OCI-LY1 (cell line): Measurements from ENCODE around the gene SMYD1.

ENCODE experiments used
- H2AFZ ChIP-seq: fragments of 200-600 bp; sonication (generic), shearing (Covaris generic); 2 replicates; pipeline ENCODE4 v1.6.0; 2014; ENCODE audit warnings: antibody characterized with exemption, mild to moderate bottlenecking, low read length
- H3F3A ChIP-seq: fragments of 200-600 bp; sonication (generic), shearing (Covaris generic); 2 replicates; pipeline ENCODE4 v1.6.0; 2014; ENCODE audit warnings: mild to moderate bottlenecking, antibody characterized with exemption, low read length, moderate library complexity; ENCODE audit not compliant: insufficient read depth
- H3K27ac ChIP-seq: fragments of 200-600 bp; sonication (generic); 2 replicates; pipeline ENCODE4 v1.5.1; 2014; ENCODE audit warnings: low read length, mixed run types, mild to moderate bottlenecking, low read depth; ENCODE audit not compliant: poor library complexity, severe bottlenecking
- H3K27me3 ChIP-seq: fragments of 200-600 bp; sonication (generic); 2 replicates; pipeline ENCODE4 v1.6.0; 2014; ENCODE audit warnings: antibody characterized with exemption, mild to moderate bottlenecking, low read length, moderate library complexity; ENCODE audit not compliant: insufficient read depth
- H3K36me3 ChIP-seq: fragments of 200-600 bp; sonication (generic); 2 replicates; pipeline ENCODE4 v1.6.1; 2014; ENCODE audit warnings: mild to moderate bottlenecking, antibody characterized with exemption, low read length, moderate library complexity, mixed read lengths; ENCODE audit not compliant: insufficient read depth
- H3K4me1 ChIP-seq: fragments of 200-600 bp; sonication (generic); 2 replicates; pipeline ENCODE4 v1.5.1; 2014; ENCODE audit warnings: mild to moderate bottlenecking, low read length, moderate library complexity; ENCODE audit not compliant: insufficient read depth, severe bottlenecking
- H3K4me2 ChIP-seq: fragments of 200-600 bp; sonication (generic), shearing (Covaris generic); 2 replicates; pipeline ENCODE4 v1.6.1; 2014; ENCODE audit warnings: low read length
- H3K4me3 ChIP-seq: fragments of 200-600 bp; sonication (generic); 2 replicates; pipeline ENCODE4 v1.5.1; 2014; ENCODE audit warnings: low read length, low read depth, mild to moderate bottlenecking, mixed read lengths; ENCODE audit not compliant: poor library complexity, severe bottlenecking
- H3K79me2 ChIP-seq: fragments of 200-600 bp; shearing (Covaris generic); 2 replicates; pipeline ENCODE4 v1.6.1; 2016; ENCODE audit warnings: mixed run types, low read length, mixed read lengths; ENCODE audit not compliant: insufficient read depth
- H3K9ac ChIP-seq: fragments of 200-600 bp; sonication (generic), shearing (Covaris generic); 2 replicates; pipeline ENCODE4 v1.6.1; 2014; ENCODE audit warnings: mild to moderate bottlenecking, low read length, mixed read lengths
- H3K9me2 ChIP-seq: fragments of 200-600 bp; sonication (generic), shearing (Covaris generic); 2 replicates; pipeline ENCODE4 v1.6.1; 2014; ENCODE audit warnings: low read depth, mild to moderate bottlenecking, low read length, mixed read lengths
- H3K9me3 ChIP-seq: fragments of 200-600 bp; shearing (Covaris generic); 2 replicates; pipeline ENCODE4 v1.6.1; 2014; ENCODE audit warnings: low read length, mixed read lengths
- H4K20me1 ChIP-seq: fragments of 200-600 bp; sonication (generic), shearing (Covaris generic); 2 replicates; pipeline ENCODE4 v1.6.0; 2016; ENCODE audit warnings: mild to moderate bottlenecking, low read length; ENCODE audit not compliant: insufficient read depth
- EZH2 ChIP-seq: fragments of 200-600 bp; sonication (generic), shearing (Covaris generic); IDR thresholded peaks from 2 replicates; pipeline ENCODE4 v1.8.0; 2017; ENCODE audit warnings: borderline replicate concordance, mixed run types, mild to moderate bottlenecking, antibody characterized with exemption, low read length, moderate library complexity, mixed read lengths
- TF ChIP-seq, protein P1 (sequence below): fragments of 200-600 bp; sonication (generic), shearing (Covaris generic); IDR thresholded peaks from 2 replicates; pipeline ENCODE4 v1.5.1; 2017; ENCODE audit warnings: mild to moderate bottlenecking, antibody characterized with exemption, low read length, moderate library complexity, mixed read lengths

SMYD1 gene

DNA sequence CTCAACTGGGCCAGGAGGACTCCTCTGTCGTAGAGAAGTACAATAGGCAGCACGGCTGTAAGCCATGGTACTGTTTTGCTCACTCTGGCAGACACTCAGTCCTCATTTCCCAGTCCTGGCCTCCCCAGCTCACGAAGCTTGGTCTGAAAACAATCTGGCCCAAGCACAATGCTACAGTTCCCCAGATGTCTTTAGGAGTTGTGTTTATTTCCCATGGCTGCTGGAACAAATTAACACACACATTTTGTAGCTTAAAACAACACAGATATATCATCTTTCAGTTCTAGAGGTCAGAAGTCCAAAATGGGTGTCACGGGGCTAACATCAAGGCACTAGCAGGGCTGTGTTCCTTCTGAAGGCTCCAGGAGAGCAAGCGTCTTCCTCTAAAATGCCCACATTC is 47.3 kb downstream of the SMYD1 start:
- no peaks in the 10 kb centered on the region for H3F3A ChIP-seq
- H3K79me2 ChIP-seq = no peaks in the 10 kb centered on the region
- no peaks in the 10 kb centered on the region for H3K4me1 ChIP-seq
- no peak for TF ChIP-seq EZH2
- TF ChIP-seq, protein P1, sequence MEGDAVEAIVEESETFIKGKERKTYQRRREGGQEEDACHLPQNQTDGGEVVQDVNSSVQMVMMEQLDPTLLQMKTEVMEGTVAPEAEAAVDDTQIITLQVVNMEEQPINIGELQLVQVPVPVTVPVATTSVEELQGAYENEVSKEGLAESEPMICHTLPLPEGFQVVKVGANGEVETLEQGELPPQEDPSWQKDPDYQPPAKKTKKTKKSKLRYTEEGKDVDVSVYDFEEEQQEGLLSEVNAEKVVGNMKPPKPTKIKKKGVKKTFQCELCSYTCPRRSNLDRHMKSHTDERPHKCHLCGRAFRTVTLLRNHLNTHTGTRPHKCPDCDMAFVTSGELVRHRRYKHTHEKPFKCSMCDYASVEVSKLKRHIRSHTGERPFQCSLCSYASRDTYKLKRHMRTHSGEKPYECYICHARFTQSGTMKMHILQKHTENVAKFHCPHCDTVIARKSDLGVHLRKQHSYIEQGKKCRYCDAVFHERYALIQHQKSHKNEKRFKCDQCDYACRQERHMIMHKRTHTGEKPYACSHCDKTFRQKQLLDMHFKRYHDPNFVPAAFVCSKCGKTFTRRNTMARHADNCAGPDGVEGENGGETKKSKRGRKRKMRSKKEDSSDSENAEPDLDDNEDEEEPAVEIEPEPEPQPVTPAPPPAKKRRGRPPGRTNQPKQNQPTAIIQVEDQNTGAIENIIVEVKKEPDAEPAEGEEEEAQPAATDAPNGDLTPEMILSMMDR = no peak
- no peak overlapping the region for H3K27ac ChIP-seq
- H3K9ac ChIP-seq = no peak overlapping the region
- H3K4me3 ChIP-seq = no peak overlapping the region
- no peaks in the 10 kb centered on the region for H3K36me3 ChIP-seq
- H3K9me2 ChIP-seq = no peaks in the 10 kb centered on the region
- no peaks in the 10 kb centered on the region for H4K20me1 ChIP-seq
- H2AFZ ChIP-seq = no peak overlapping the region
- no peaks in the 10 kb centered on the region for H3K9me3 ChIP-seq
- H3K27me3 ChIP-seq = peaks cover 6% of the 10 kb centered on the region; the same call in 1 of the 2 replicates
- H3K4me2 ChIP-seq = no peak overlapping the region

DNA sequence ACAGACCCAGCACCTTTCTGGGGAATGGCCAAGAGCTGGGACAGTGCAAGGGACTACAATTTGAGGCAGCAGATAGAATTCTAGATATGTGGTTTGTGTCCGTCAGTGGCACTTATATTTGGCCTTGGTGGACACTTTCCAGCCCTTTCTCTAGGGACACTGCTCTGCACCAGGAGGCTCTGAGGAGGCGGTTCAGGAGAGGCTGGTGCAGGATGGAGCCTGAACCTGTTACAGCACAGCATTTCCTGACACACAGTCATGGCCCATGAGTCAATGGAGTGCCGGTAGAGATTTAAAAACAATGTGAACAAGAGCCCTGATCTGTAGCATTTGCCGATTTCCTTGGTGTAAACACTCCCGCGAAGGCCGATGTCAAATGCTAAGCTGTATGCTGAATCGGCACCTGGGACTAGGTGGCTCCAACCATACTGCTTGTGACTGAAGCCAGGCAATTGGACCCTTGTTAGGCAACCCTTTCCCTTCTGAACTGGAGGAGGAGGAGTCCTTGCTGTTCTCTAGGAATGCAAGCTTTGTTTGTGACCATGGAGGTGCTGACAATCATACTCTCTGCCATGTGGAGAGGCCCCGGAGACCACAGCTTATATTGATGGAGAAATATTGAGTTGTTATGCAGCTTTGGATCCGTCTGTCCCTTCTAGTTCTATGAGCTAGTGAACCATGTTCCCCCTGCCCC is 48.3 kb downstream of the SMYD1 start:
- Histone ChIP-seq H3K9me2 (no peaks in the 10 kb centered on the region), H4K20me1 (no peaks in the 10 kb centered on the region), H3K9me3 (no peaks in the 10 kb centered on the region), H3K4me2 (no peak overlapping the region), H3K27ac (no peak overlapping the region), H3K36me3 (no peaks in the 10 kb centered on the region), H3K27me3 (peaks cover 6% of the 10 kb centered on the region; the same call in 1 of the 2 replicates), H3K4me1 (no peaks in the 10 kb centered on the region), H3K79me2 (no peaks in the 10 kb centered on the region), H3K4me3 (no peak overlapping the region), H3F3A (no peaks in the 10 kb centered on the region), H2AFZ (no peak overlapping the region), H3K9ac (no peak overlapping the region)
- TF ChIP-seq, protein P1 = no peak
- TF ChIP-seq EZH2 = no peak

DNA sequence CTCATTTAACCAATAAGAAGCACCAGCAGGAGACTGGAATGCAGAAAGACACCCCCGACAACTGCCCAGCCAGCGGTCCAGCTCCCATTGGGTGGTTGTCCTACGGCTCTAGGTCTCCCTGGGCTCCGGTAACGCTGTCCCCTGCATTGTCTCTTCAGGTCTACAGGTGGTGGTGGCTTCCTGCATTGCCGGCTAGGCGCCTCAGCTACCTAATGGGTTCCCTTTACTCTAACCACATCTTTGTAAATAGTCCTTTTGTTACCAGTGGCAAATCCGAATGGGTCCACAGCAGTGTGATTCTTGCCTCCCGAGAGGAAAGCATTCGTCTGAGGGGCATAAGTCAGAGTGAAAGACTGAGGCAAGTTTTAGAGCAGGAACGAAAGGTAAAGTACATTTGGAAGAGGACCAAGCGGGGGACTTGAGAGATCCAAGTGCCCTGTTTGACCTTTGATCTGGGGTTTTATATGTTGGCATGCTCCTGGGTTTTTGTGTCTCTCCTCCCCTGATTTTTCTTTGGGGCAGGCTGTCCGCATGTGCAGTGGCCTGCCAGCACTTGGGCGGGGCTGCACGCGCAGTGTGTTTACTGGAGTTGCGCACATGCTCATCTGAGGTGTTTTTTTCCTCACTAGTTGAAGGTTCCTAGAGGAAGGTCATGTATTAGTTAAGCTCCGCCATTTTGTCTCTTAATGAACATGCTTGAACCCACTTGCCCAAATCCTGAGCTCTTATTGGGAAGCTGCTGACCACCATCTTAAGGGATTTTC is 49.2 kb downstream of the SMYD1 start:
- no peaks in the 10 kb centered on the region for H3F3A ChIP-seq
- H4K20me1 ChIP-seq = no peaks in the 10 kb centered on the region
- no peaks in the 10 kb centered on the region for H3K4me1 ChIP-seq
- H3K79me2 ChIP-seq = no peaks in the 10 kb centered on the region
- H3K9me2 ChIP-seq = no peaks in the 10 kb centered on the region
- H3K9me3 ChIP-seq = no peaks in the 10 kb centered on the region
- peaks cover 6% of the 10 kb centered on the region; the same call in 1 of the 2 replicates for H3K27me3 ChIP-seq
- no peak overlapping the region for H3K4me2 ChIP-seq
- H3K27ac ChIP-seq = no peak overlapping the region
- no peaks in the 10 kb centered on the region for H3K36me3 ChIP-seq
- H2AFZ ChIP-seq = no peak overlapping the region
- no peak overlapping the region for H3K4me3 ChIP-seq
- TF ChIP-seq EZH2 = no peak
- TF ChIP-seq, protein P1 = no peak
- H3K9ac ChIP-seq = no peak overlapping the region
